ENCODE measurements around the gene SENP3.

DNA sequence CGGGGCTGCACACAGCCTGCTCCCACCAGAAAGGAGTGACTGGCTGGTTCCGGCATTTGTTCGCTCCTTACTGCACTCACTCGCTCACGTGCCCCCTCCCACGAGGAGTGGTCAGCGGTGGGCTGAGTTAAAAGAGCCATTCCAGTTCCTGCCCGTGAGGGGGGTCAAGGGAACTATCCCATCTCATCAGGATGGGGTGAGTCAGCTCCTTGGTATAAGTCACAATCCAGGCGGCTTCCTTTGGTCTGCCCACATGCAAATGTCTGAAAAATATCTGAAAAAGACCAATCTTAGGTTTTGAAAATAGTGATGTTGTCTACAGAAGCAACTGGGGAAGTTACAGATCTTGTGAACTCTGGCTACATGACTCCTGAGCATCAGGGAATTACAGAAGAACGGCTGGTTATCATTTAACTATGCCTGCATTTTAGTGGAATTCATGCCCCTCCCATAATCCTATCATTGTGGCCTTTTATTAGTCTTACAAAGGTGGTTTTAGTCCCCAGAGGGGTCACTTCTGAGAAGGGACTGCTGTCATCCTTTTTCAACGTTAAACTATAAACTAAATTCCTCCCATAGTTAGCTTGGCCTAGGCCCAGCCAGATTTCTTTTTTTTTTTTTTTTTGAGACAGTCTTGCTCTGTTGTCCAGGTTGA is 22.7 kb upstream of the SENP3 start:
- no peak for TF ChIP-seq SP1 (IDR thresholded peaks at IDR 0.05)
- TF ChIP-seq RXRA (IDR thresholded peaks at IDR 0.05), result no peak
- TF ChIP-seq, protein P1, sequence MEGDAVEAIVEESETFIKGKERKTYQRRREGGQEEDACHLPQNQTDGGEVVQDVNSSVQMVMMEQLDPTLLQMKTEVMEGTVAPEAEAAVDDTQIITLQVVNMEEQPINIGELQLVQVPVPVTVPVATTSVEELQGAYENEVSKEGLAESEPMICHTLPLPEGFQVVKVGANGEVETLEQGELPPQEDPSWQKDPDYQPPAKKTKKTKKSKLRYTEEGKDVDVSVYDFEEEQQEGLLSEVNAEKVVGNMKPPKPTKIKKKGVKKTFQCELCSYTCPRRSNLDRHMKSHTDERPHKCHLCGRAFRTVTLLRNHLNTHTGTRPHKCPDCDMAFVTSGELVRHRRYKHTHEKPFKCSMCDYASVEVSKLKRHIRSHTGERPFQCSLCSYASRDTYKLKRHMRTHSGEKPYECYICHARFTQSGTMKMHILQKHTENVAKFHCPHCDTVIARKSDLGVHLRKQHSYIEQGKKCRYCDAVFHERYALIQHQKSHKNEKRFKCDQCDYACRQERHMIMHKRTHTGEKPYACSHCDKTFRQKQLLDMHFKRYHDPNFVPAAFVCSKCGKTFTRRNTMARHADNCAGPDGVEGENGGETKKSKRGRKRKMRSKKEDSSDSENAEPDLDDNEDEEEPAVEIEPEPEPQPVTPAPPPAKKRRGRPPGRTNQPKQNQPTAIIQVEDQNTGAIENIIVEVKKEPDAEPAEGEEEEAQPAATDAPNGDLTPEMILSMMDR (IDR thresholded peaks at IDR 0.05; ENCODE audit: low read depth, low read length, missing input control), result no peak
- TF ChIP-seq HNF4G (IDR thresholded peaks at IDR 0.05), result no peak
- TF ChIP-seq, protein P2, sequence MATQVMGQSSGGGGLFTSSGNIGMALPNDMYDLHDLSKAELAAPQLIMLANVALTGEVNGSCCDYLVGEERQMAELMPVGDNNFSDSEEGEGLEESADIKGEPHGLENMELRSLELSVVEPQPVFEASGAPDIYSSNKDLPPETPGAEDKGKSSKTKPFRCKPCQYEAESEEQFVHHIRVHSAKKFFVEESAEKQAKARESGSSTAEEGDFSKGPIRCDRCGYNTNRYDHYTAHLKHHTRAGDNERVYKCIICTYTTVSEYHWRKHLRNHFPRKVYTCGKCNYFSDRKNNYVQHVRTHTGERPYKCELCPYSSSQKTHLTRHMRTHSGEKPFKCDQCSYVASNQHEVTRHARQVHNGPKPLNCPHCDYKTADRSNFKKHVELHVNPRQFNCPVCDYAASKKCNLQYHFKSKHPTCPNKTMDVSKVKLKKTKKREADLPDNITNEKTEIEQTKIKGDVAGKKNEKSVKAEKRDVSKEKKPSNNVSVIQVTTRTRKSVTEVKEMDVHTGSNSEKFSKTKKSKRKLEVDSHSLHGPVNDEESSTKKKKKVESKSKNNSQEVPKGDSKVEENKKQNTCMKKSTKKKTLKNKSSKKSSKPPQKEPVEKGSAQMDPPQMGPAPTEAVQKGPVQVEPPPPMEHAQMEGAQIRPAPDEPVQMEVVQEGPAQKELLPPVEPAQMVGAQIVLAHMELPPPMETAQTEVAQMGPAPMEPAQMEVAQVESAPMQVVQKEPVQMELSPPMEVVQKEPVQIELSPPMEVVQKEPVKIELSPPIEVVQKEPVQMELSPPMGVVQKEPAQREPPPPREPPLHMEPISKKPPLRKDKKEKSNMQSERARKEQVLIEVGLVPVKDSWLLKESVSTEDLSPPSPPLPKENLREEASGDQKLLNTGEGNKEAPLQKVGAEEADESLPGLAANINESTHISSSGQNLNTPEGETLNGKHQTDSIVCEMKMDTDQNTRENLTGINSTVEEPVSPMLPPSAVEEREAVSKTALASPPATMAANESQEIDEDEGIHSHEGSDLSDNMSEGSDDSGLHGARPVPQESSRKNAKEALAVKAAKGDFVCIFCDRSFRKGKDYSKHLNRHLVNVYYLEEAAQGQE (IDR thresholded peaks at IDR 0.05), result no peak
- no peak for TF ChIP-seq RAD21 (IDR thresholded peaks at IDR 0.05)
- TF ChIP-seq TAF1 (conservative IDR thresholded peaks at IDR 0.05), result no peak

Measured in liver (tissue), 3 donors.